NCI-H1092 treated with DMSO at 0.1 percent for 48 hours (cell line): ENCODE measurements around the gene STRN4.

Experiments used
- DNase-seq: peaks from one replicate; lab custom pipeline; 2025; lab: John Stamatoyannopoulos, UW

STRN4 gene

GRCh38 chr19:46742926-46743480 is 3.2 kb downstream of the STRN4 start:
- no peak for DNase-seq

GRCh38 chr19:46741447-46741846 is 4.8 kb downstream of the STRN4 start:
- DNase-seq = no peak

- no peak for DNase-seq
Observed at GRCh38 chr19:46739290-46739771, 6.9 kb downstream of the STRN4 start.

- no peak for DNase-seq
Observed at GRCh38 chr19:46737761-46738171, 8.5 kb downstream of the STRN4 start.

- DNase-seq = no peak
Observed at GRCh38 chr19:46737298-46737654, 9.0 kb downstream of the STRN4 start.

- no peak for DNase-seq
Observed at GRCh38 chr19:46736531-46737297, 9.5 kb downstream of the STRN4 start.

- DNase-seq = no peak
Observed at GRCh38 chr19:46733690-46734292, 12.5 kb downstream of the STRN4 start.

GRCh38 chr19:46732966-46733689 is 13.1 kb downstream of the STRN4 start:
- no peak for DNase-seq

GRCh38 chr19:46732172-46732938 is 13.9 kb downstream of the STRN4 start:
- no peak for DNase-seq

GRCh38 chr19:46731584-46731983 is 14.7 kb downstream of the STRN4 start:
- DNase-seq = no peak

GRCh38 chr19:46731007-46731501 is 15.2 kb downstream of the STRN4 start:
- DNase-seq = no peak

GRCh38 chr19:46730595-46730994 is 15.7 kb downstream of the STRN4 start:
- DNase-seq = no peak

GRCh38 chr19:46730187-46730586 is 16.1 kb downstream of the STRN4 start:
- DNase-seq = no peak

- no peak for DNase-seq
Observed at GRCh38 chr19:46729696-46730095, 16.6 kb downstream of the STRN4 start.

GRCh38 chr19:46728693-46729339 is 17.4 kb downstream of the STRN4 start:
- no peak for DNase-seq

- DNase-seq = no peak
Observed at GRCh38 chr19:46728208-46728607, 18.0 kb downstream of the STRN4 start.

GRCh38 chr19:46727757-46728156 is 18.5 kb downstream of the STRN4 start:
- no peak for DNase-seq

- DNase-seq = no peak
Observed at GRCh38 chr19:46726971-46727501, 19.2 kb downstream of the STRN4 start.

- no peak for DNase-seq
Observed at GRCh38 chr19:46726551-46726950, 19.7 kb downstream of the STRN4 start.

GRCh38 chr19:46725859-46726393 is 20.3 kb downstream of the STRN4 start:
- no peak for DNase-seq
